HTERT RPE-1 (cell line): Measurements from ENCODE around the gene GRB14.
"Not testable (repeated sequence)": the region's sequence is repeated elsewhere in the genome, so short reads cannot be mapped to it uniquely, and the experiment has no call there.

Experiments used
- in situ Hi-C: fragments of 300-500 bp; cut with MboI; formaldehyde crosslinking; loops from 4 replicates; pipeline ENCODE4 v1.14.3; 2020; ENCODE audit warnings: low sequenced_read_pairs

Gene GRB14

GRCh38 chr2:164496881-164497280 is 124.4 kb downstream of the GRB14 start:
- in situ Hi-C loops = no loop called here

- in situ Hi-C loops = no loop called here
Measured at GRCh38 chr2:164496421-164496820, 124.9 kb downstream of the GRB14 start.

- in situ Hi-C loops = no loop called here
Measured at GRCh38 chr2:164495491-164496223, 125.6 kb downstream of the GRB14 start.

- in situ Hi-C loops = no loop called here
Measured at GRCh38 chr2:164485541-164485940, 135.7 kb downstream of the GRB14 start.

GRCh38 chr2:164479460-164479859 is 141.8 kb downstream of the GRB14 start:
- in situ Hi-C loops = no loop called here

GRCh38 chr2:164478205-164478604 is 143.1 kb downstream of the GRB14 start:
- in situ Hi-C loops = no loop called here

GRCh38 chr2:164474873-164475272 is 146.4 kb downstream of the GRB14 start:
- in situ Hi-C loops = no loop called here

GRCh38 chr2:164473021-164473420 is 148.3 kb downstream of the GRB14 start:
- in situ Hi-C loops = no loop called here

- in situ Hi-C loops = not testable (repeated sequence)
Measured at GRCh38 chr2:164465047-164465446, 156.2 kb downstream of the GRB14 start.

- in situ Hi-C loops = no loop called here
Measured at GRCh38 chr2:164464376-164464775, 156.9 kb downstream of the GRB14 start.

- in situ Hi-C loops = no loop called here
Measured at GRCh38 chr2:164458792-164459191, 162.5 kb downstream of the GRB14 start.

- in situ Hi-C loops = no loop called here
Measured at GRCh38 chr2:164457271-164457670, 164.0 kb downstream of the GRB14 start.

- in situ Hi-C loops = no loop called here
Measured at GRCh38 chr2:164456619-164457018, 164.7 kb downstream of the GRB14 start.

GRCh38 chr2:164453656-164454305 is 167.5 kb downstream of the GRB14 start:
- in situ Hi-C loops = no loop called here

GRCh38 chr2:164450278-164450677 is 171.0 kb downstream of the GRB14 start:
- in situ Hi-C loops = no loop called here

GRCh38 chr2:164449706-164450105 is 171.6 kb downstream of the GRB14 start:
- in situ Hi-C loops = no loop called here

- in situ Hi-C loops = no loop called here
Measured at GRCh38 chr2:164447660-164448059, 173.6 kb downstream of the GRB14 start.
